H1 (cell line): Measurements from ENCODE around the gene CAMKK2. TPM values are rescaled to one million over a fixed set of nuclear protein-coding genes. Genes with fewer than 3 reads are reported as not detected.

Source experiments
- CTCF ChIA-PET: fragments of 300-600 bp; sonication (Branson Sonifier 250); formaldehyde crosslinking; loops from one replicate; lab custom pipeline; 2021; ENCODE audit not compliant: partially characterized antibody; lab: Charles Lee
- POLR2A ChIA-PET: fragments of 300-600 bp; sonication (Branson Sonifier 250); formaldehyde crosslinking; loops from one replicate; lab custom pipeline; 2021; ENCODE audit warnings: inconsistent platforms; ENCODE audit not compliant: partially characterized antibody; lab: Charles Lee
- DNase-seq, 2 experiments: peaks; one replicate each; pipeline versions ENCODE4 v3.0.0 to v3.0.0-alpha.2; 2010 to 2022; ENCODE audit warnings: low spot score in 2 of 2, low read depth in 1 of 2, mixed read lengths in 1 of 2
- FAIRE-seq: peaks from 2 replicates; lab custom pipeline; 2011; peaks lifted over from hg19 to GRCh38; lab: Jason Lieb, UNC
- H2AFZ ChIP-seq: 2 replicates; pipeline ENCODE4 v1.8.1; 2012; ENCODE audit warnings: low read length, inconsistent platforms
- H2AK5ac ChIP-seq: 2 replicates; pipeline ENCODE4 v1.6.1; 2013; ENCODE audit warnings: low read depth, low read length
- H2BK120ac ChIP-seq: replicated peaks from 2 replicates; pipeline ENCODE3; 2013; ENCODE audit warnings: low read depth, low read length, inconsistent platforms
- H2BK12ac ChIP-seq: 2 replicates; pipeline ENCODE4 v1.6.1; 2013; ENCODE audit warnings: low read depth, low read length
- H2BK15ac ChIP-seq: 2 replicates; pipeline ENCODE4 v1.6.1; 2013; ENCODE audit warnings: low read length
- H2BK20ac ChIP-seq: 2 replicates; pipeline ENCODE4 v1.6.1; 2013; ENCODE audit warnings: low read length
- H2BK5ac ChIP-seq: 2 replicates; pipeline ENCODE4 v1.6.1; 2013; ENCODE audit warnings: low read depth, low read length
- H3K14ac ChIP-seq: 2 replicates; pipeline ENCODE4 v1.6.1; 2013; ENCODE audit warnings: inconsistent platforms; ENCODE audit not compliant: insufficient read length
- H3K18ac ChIP-seq: 2 replicates; pipeline ENCODE4 v1.6.1; 2013; ENCODE audit warnings: low read length; ENCODE audit errors: extremely low read depth
- H3K23ac ChIP-seq: 2 replicates; pipeline ENCODE4 v1.6.1; 2013; ENCODE audit warnings: inconsistent platforms; ENCODE audit not compliant: insufficient read length
- H3K23me2 ChIP-seq: 2 replicates; pipeline ENCODE4 v1.6.1; 2013; ENCODE audit warnings: low read depth, low read length
- H3K27ac ChIP-seq: 2 replicates; pipeline ENCODE4 v1.6.1; 2011; ENCODE audit warnings: low read depth, low read length, inconsistent platforms
- H3K27me3 ChIP-seq, 4 experiments: replicated peaks in 1 of 4; 1 replicate in 1 of 4; 2 replicates in 3 of 4; pipeline versions ENCODE4 v1.6.1 to v1.8.1; 2011 to 2013; ENCODE audit warnings: low read length in 3 of 4, mild to moderate bottlenecking in 3 of 4, inconsistent platforms in 2 of 4, mixed read lengths in 2 of 4, moderate library complexity in 1 of 4; ENCODE audit not compliant: control insufficient read depth in 3 of 4, insufficient read depth in 3 of 4; ENCODE audit errors: extremely low read depth in 1 of 4
- H3K36me3 ChIP-seq, 4 experiments: 2 replicates each; pipeline versions ENCODE4 v1.6.1 to v1.8.1; 2011 to 2013; ENCODE audit warnings: mild to moderate bottlenecking in 4 of 4, low read length in 3 of 4, moderate library complexity in 2 of 4, control low read depth in 1 of 4, inconsistent platforms in 1 of 4; ENCODE audit not compliant: insufficient read depth in 4 of 4, control insufficient read depth in 2 of 4
- H3K4ac ChIP-seq: replicated peaks from 2 replicates; pipeline ENCODE3; 2013; ENCODE audit warnings: low read length, low read depth, mixed read lengths, inconsistent platforms; ENCODE audit not compliant: insufficient read length
- H3K4me1 ChIP-seq, 4 experiments: replicated peaks in 1 of 4; 1 replicate in 1 of 4; 2 replicates in 3 of 4; pipeline versions ENCODE4 v1.6.1 to v1.8.1; 2011 to 2013; ENCODE audit warnings: low read length in 3 of 4, inconsistent platforms in 2 of 4, mixed read lengths in 1 of 4; ENCODE audit not compliant: insufficient read depth in 4 of 4, control insufficient read depth in 3 of 4
- H3K4me2 ChIP-seq, 2 experiments: 2 replicates each; pipeline versions ENCODE4 v1.6.1 to v1.8.1; 2011 to 2013; ENCODE audit warnings: low read depth in 2 of 2, low read length in 2 of 2, control low read depth in 1 of 2, inconsistent platforms in 1 of 2, mild to moderate bottlenecking in 1 of 2; ENCODE audit not compliant: insufficient read depth in 1 of 2
- H3K4me3 ChIP-seq, 4 experiments: fragments of 200-600, 300-600 bp in 1 of 4; sonication (generic), shearing (Covaris generic), sonication (Bioruptor Twin) in 1 of 4; 2 replicates each; pipeline versions ENCODE4 v1.5.1 to v1.8.1; 2011 to 2016; ENCODE audit warnings: low read length in 4 of 4, low read depth in 3 of 4, control low read depth in 2 of 4, inconsistent platforms in 2 of 4, mild to moderate bottlenecking in 2 of 4, mixed read lengths in 1 of 4, moderate library complexity in 1 of 4; ENCODE audit not compliant: insufficient read depth in 2 of 4; ENCODE audit errors: extremely low read depth in 1 of 4
- H3K56ac ChIP-seq: replicated peaks from 2 replicates; pipeline ENCODE3; 2013; ENCODE audit warnings: low read depth, mild to moderate bottlenecking, mixed read lengths, low read length, inconsistent platforms; ENCODE audit not compliant: insufficient read length
- H3K79me1 ChIP-seq: 2 replicates; pipeline ENCODE4 v1.6.1; 2013; ENCODE audit warnings: low read depth, low read length, control low read depth
- H3K79me2 ChIP-seq, 2 experiments: 2 replicates each; pipeline versions ENCODE4 v1.6.1 to v1.8.1; 2012 to 2013; ENCODE audit warnings: low read length in 2 of 2, mild to moderate bottlenecking in 2 of 2, inconsistent platforms in 1 of 2; ENCODE audit not compliant: insufficient read depth in 2 of 2, control insufficient read depth in 1 of 2
- H3K9ac ChIP-seq, 4 experiments: replicated peaks in 1 of 4; 1 replicate in 1 of 4; 2 replicates in 3 of 4; pipeline versions ENCODE4 v1.6.1 to v1.8.1; 2011 to 2013; ENCODE audit warnings: low read depth in 3 of 4, low read length in 3 of 4, control low read depth in 2 of 4, mild to moderate bottlenecking in 2 of 4, moderate library complexity in 2 of 4, inconsistent platforms in 1 of 4; ENCODE audit errors: extremely low read depth in 1 of 4
- H3K9me3 ChIP-seq, 2 experiments: 2 replicates each; pipeline versions ENCODE4 v1.6.1 to v1.8.1; 2012 to 2013; ENCODE audit warnings: mild to moderate bottlenecking in 2 of 2, moderate library complexity in 2 of 2, control low read depth in 1 of 2, inconsistent platforms in 1 of 2, low read depth in 1 of 2, low read length in 1 of 2, mixed read lengths in 1 of 2; ENCODE audit not compliant: insufficient read depth in 2 of 2
- H4K20me1 ChIP-seq, 2 experiments: replicated peaks in 1 of 2; 2 replicates each; pipeline versions ENCODE3 to v1.8.1; 2011 to 2013; ENCODE audit warnings: inconsistent platforms in 2 of 2, low read length in 2 of 2, mild to moderate bottlenecking in 1 of 2; ENCODE audit not compliant: insufficient read depth in 2 of 2, control insufficient read depth in 1 of 2
- H4K5ac ChIP-seq: 2 replicates; pipeline ENCODE4 v1.6.1; 2013; ENCODE audit warnings: low read length, low read depth, mixed read lengths, inconsistent platforms; ENCODE audit not compliant: insufficient read length
- H4K8ac ChIP-seq: 2 replicates; pipeline ENCODE4 v1.8.0; 2013; ENCODE audit warnings: mild to moderate bottlenecking, moderate library complexity, low read length, inconsistent platforms; ENCODE audit not compliant: insufficient read depth; ENCODE audit errors: extremely low read depth
- H4K91ac ChIP-seq: replicated peaks from 2 replicates; pipeline ENCODE3; 2013; ENCODE audit warnings: low read length, mixed read lengths, inconsistent platforms; ENCODE audit not compliant: insufficient read length
- CBX8 ChIP-seq: fragments of 300-800, 300-1000 bp; sonication (generic); IDR thresholded peaks from 2 replicates; pipeline ENCODE4 v1.7.1; 2016; ENCODE audit warnings: low read depth, low read length, borderline replicate concordance
- CTBP2 ChIP-seq: IDR thresholded peaks from 2 replicates; pipeline ENCODE4 v1.7.0; 2011; ENCODE audit warnings: borderline replicate concordance, mild to moderate bottlenecking, moderate library complexity, mixed read lengths, low read length; ENCODE audit not compliant: insufficient read depth, insufficient read length
- HDAC2 ChIP-seq, 2 experiments: fragments of 300-600 bp in 1 of 2; sonication (generic) in 1 of 2; IDR thresholded peaks; 2 replicates each; pipeline ENCODE4 v1.6.1; 2011 to 2012; ENCODE audit warnings: low read depth in 2 of 2, low read length in 2 of 2, mild to moderate bottlenecking in 2 of 2, moderate library complexity in 2 of 2, borderline replicate concordance in 1 of 2, inconsistent platforms in 1 of 2
- KDM1A ChIP-seq: fragments of 200-600, 300-600 bp; sonication (generic); IDR thresholded peaks from 2 replicates; pipeline ENCODE4 v1.7.1; 2016; ENCODE audit warnings: mild to moderate bottlenecking, low read length, borderline replicate concordance
- KDM4A ChIP-seq: IDR thresholded peaks from one replicate; pipeline ENCODE4 v1.7.1; 2012; ENCODE audit warnings: low read depth, mild to moderate bottlenecking, moderate library complexity, low read length, inconsistent platforms; ENCODE audit not compliant: severe bottlenecking
- POLR2AphosphoS5 ChIP-seq: IDR thresholded peaks from 2 replicates; pipeline ENCODE4 v1.6.1; 2011; ENCODE audit warnings: low read depth, low read length
- RBBP5 ChIP-seq: IDR thresholded peaks from 2 replicates; pipeline ENCODE4 v1.7.1; 2012; ENCODE audit warnings: low read depth, mild to moderate bottlenecking, inconsistent platforms, low read length, moderate library complexity, borderline replicate concordance
- SIRT6 ChIP-seq: IDR thresholded peaks from one replicate; pipeline ENCODE4 v1.7.1; 2012; ENCODE audit warnings: low read length, inconsistent platforms
- SIX5 ChIP-seq: IDR thresholded peaks from 2 replicates; pipeline ENCODE4 v1.6.1; 2011; ENCODE audit warnings: mild to moderate bottlenecking, low read depth, low read length
- SP2 ChIP-seq: IDR thresholded peaks from 2 replicates; pipeline ENCODE4 v1.6.1; 2012; ENCODE audit warnings: mild to moderate bottlenecking, low read length, inconsistent platforms
- TBP ChIP-seq: IDR thresholded peaks from 2 replicates; pipeline ENCODE4 v1.6.1; 2011; ENCODE audit warnings: low read depth, low read length, improper control_type of control experiment
- ZNF274 ChIP-seq: IDR thresholded peaks from 2 replicates; pipeline ENCODE4 v1.7.0; 2012; ENCODE audit warnings: low read length, borderline replicate concordance; ENCODE audit errors: extremely low read depth
- WGBS, 2 experiments: shearing (Covaris generic) in 1 of 2; methylation state at CpG; one replicate each; pipeline versions ENCODE4 v1.1.6 to v1.1.7; 2013 to 2015; ENCODE audit warnings: low lambda C conversion rate in 2 of 2, mixed read lengths in 2 of 2, inconsistent platforms in 1 of 2, low coverage in 1 of 2, missing lambda C conversion rate in 1 of 2; ENCODE audit not compliant: insufficient replicate concordance in 2 of 2, insufficient coverage in 1 of 2, insufficient read length in 1 of 2; ENCODE audit errors: extremely low coverage in 1 of 2, missing lambda C conversion rate in 1 of 2; 5-methylcytosine and 5-hydroxymethylcytosine counted together
- polyA plus RNA-seq, 7 experiments: library from polyadenylated mRNA; depleted of rRNA in 3 of 7; stranded (reverse) in 5 of 7; unstranded in 2 of 7; fragments of >200 nt in 5 of 7; fragments of 200-250 nt in 2 of 7; gene quantifications; 1 replicate in 5 of 7; 2 replicates in 1 of 7; 4 replicates in 1 of 7; pipeline versions ENCODE4 v1.2.1 to v1.2.3, GENCODE V29; 2011 to 2013; ENCODE audit warnings: missing spikeins in 2 of 7, mixed read lengths in 2 of 7
- total RNA-seq: library from RNA; stranded (reverse); fragmentation: NEBNext Ultra II Directional; extraction: Animal tissue kit (Norgen Biotek cat#: 25700); gene quantifications from 2 replicates; pipeline ENCODE4 v1.2.1, GENCODE V29; 2021

CAMKK2 gene
- total and polyA plus RNA-seq, 2 of the 8 experiments (the other 6 are each of a cell fraction or from before 2014, with no cell fraction given), result 29.6 to 30.6 TPM

- Histone ChIP-seq H3K4me1 (peaks cover 0 to 16% (median 7%) of the 10 kb centered on the region in 4 experiments; a peak in 6 of 7 replicates), H2BK12ac (no peak overlapping the region), H2BK120ac (no peak overlapping the region), H3K27me3 (no peaks in the 10 kb centered on the region), H4K91ac (no peak overlapping the region), H4K20me1 (peaks cover 0 to 2% of the 10 kb centered on the region in 2 experiments), H2BK20ac (no peak overlapping the region), H4K8ac (no peak overlapping the region), H3K4me3 (no peak overlapping the region), H2AK5ac (no peak overlapping the region), H3K79me1 (no peaks in the 10 kb centered on the region), H3K4ac (no peak overlapping the region), H3K36me3 (peaks cover 0 to 7% (median 0%) of the 10 kb centered on the region in 4 experiments; a peak in 2 of 8 replicates), H3K14ac (no peak overlapping the region), H2BK15ac (no peak overlapping the region), H4K5ac (no peak overlapping the region), H2AFZ (no peak overlapping the region), H3K79me2 (no peaks in the 10 kb centered on the region), H3K9me3 (no peaks in the 10 kb centered on the region), H2BK5ac (no peak overlapping the region), H3K27ac (no peak overlapping the region), H3K23ac (no peak overlapping the region), H3K18ac (no peak overlapping the region)
- DNase-seq (no peak), FAIRE-seq (no peak)
- CTCF ChIA-PET, result interaction anchor here (1.0 to 1.5 kb wide), 3 partner anchors 20 to 185 kb away, joined by 3 to 4 read pairs (median 3); no protein-coding TSS in a partner anchor
- TF ChIP-seq RBBP5 (no peak), SIX5 (no peak), SIRT6 (no peak), ZNF274 (no peak), TBP (no peak), SP2 (no peak), CBX8 (no peak), CTBP2 (no peak), HDAC2 (IDR thresholded peaks at IDR 0.05; ENCODE audit: borderline replicate concordance in 1 of 2, low read depth in 2 of 2, low read length in 2 of 2) (no peak), POLR2AphosphoS5 (no peak), KDM4A (no peak), KDM1A (no peak)
- TF ChIP-seq, all 59 proteins: peak for 0
- H3K9ac ChIP-seq, result no peak overlapping the region
- WGBS, 2 experiments, result 86% methylated on average over 8 of the region's 8 CpGs; no CpG with 5 or more reads in 1 of the 2 experiments
- no peak overlapping the region for H3K4me2 ChIP-seq
- H3K56ac ChIP-seq, result no peak overlapping the region
- no peaks in the 10 kb centered on the region for H3K23me2 ChIP-seq
- POLR2A ChIA-PET, result no interaction called here
Observed at GRCh38 chr12:121237415-121237814, 59.1 kb downstream of the CAMKK2 start.
